HG03378 (cell line): ENCODE measurements around the gene MBD2.

Experiments
- ATAC-seq: cut with Tn5 transposase; IDR thresholded peaks from one replicate; pipeline ENCODE4 v1.9.1; 2021; ENCODE audit warnings: mild to moderate bottlenecking, moderate library complexity; ENCODE audit not compliant: unreplicated experiment

Gene MBD2

DNA sequence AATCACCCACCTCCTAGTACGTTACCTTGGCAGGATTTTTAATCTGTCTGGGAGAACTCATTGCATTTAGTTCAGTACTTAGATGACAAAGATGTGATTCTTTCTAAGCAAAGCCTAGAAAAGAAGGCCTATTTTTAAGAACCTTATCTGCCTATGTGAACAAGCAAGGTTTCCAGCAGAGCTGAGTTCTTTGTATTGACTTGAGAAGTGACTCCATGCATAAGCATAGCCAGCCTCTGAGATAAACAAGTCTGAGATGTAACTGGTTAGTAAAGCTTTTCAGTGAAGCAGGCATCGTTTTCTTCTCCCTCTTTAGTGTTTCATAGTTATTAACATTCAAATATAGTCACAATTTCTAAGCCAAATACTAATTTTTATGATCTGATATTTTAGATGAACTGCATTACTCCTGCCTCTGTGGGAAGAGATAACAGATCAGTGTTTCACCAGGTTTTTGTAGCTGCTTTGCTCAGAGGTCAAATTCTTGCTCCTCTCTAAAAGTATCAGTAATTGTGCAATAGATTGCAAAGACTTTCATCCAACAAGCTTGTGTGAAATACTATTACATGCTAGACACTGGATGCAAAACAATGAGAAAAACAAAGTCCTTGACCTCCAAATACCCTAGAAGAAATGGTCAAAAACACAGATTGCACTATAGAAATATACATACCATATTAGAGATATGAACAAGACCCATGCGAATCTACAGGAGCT is 107.8 kb downstream of the MBD2 start:
- no peak for ATAC-seq

- no peak for ATAC-seq
These were observed 112.1 kb downstream of the MBD2 start for GRCh38 chr18:54112356-54112755.

- no peak for ATAC-seq
These were observed 115.3 kb downstream of the MBD2 start for GRCh38 chr18:54109131-54109683.

DNA sequence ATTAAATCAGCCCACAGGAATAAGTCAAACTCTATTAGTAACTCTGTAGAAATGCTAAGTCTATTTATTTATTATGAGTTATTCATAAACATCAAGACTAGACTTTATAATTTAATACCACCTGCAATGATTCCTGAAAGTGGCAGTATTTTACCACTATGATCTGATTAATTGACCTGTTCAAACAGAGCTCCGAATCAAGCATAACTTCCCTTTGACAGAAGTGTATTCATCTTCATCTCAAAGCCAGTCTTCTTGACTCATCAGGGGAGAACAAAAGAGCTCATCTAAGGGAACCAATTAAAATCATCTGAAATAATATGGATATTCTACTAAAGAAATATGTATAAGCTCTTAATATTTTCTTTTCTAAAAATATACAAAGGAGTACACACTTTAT is 122.3 kb downstream of the MBD2 start:
- ATAC-seq, result no peak
